Effector CD8-positive, alpha-beta T cell (primary cell): ENCODE data around the gene PRRT2.
"Not testable (repeated sequence)": the region's sequence is repeated elsewhere in the genome, so short reads cannot be mapped to it uniquely, and the experiment has no call there.

Experiments
- DNase-seq: peaks from one replicate; lab custom pipeline; 2025; lab: John Stamatoyannopoulos, UW

PRRT2 gene

GRCh38 chr16:29790949-29791844, 20.8 kb upstream of the PRRT2 start:
- no peak for DNase-seq

GRCh38 chr16:29791845-29792807, 19.9 kb upstream of the PRRT2 start:
- DNase-seq: no peak

DNA sequence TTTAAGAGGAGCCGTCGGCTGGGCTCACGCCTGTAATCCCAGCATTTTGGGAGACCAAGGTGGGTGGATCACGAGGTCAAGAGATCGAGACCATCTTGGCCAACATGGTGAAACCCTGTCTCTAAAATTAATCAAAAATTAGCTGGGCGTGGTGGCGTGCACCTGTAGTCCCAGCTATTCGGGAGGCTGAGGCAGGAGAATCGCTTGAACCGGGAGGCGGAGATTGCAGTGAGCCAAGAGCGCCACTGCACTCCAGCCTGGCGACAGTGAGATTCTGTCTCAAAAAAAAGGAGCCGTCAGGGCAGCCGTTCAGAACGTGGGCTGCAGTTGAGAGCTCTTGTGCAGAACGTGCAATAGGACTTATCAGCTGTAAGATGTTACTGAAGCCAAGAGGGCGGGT, 18.8 kb upstream of the PRRT2 start:
- not testable (repeated sequence) for DNase-seq

GRCh38 chr16:29794231-29794710, 17.7 kb upstream of the PRRT2 start:
- no peak for DNase-seq

DNA sequence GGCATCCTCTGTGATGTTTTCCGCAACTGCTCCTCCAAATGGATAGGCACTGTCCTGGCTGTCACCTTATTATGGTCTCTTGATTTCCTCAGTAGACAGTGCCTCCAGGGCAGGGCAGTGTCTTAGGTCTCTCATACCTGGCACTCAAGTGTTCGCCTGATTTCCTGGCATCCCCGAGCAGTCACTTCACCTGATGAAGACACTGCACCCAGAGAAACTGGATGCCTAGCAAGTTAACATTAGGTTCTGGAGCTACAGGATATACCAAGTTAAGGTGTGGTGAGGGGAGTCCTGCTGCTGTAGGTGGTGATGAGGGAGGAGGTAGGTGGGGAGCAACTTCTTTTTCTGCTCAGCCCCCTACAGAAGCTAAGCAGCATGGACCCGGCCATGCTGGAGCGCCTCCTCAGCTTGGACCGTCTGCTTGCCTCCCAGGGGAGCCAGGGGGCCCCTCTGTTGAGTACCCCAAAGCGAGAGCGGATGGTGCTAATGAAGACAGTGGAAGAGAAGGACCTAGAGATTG, 9.5 kb upstream of the PRRT2 start:
- no peak for DNase-seq

GRCh38 chr16:29804020-29804419, 8.0 kb upstream of the PRRT2 start:
- no peak for DNase-seq

- no peak for DNase-seq
These were observed 7.3 kb upstream of the PRRT2 start for GRCh38 chr16:29804455-29805231.

GRCh38 chr16:29805232-29806098, 6.5 kb upstream of the PRRT2 start:
- DNase-seq: peak; percentile 96

- no peak for DNase-seq
These were observed 5.9 kb upstream of the PRRT2 start, which contains the start of gene MAZ for GRCh38 chr16:29806099-29806579. MAZ (plus strand) TSS chr16:29806529; CDS start chr16:29806702, 173 bp downstream.

DNA sequence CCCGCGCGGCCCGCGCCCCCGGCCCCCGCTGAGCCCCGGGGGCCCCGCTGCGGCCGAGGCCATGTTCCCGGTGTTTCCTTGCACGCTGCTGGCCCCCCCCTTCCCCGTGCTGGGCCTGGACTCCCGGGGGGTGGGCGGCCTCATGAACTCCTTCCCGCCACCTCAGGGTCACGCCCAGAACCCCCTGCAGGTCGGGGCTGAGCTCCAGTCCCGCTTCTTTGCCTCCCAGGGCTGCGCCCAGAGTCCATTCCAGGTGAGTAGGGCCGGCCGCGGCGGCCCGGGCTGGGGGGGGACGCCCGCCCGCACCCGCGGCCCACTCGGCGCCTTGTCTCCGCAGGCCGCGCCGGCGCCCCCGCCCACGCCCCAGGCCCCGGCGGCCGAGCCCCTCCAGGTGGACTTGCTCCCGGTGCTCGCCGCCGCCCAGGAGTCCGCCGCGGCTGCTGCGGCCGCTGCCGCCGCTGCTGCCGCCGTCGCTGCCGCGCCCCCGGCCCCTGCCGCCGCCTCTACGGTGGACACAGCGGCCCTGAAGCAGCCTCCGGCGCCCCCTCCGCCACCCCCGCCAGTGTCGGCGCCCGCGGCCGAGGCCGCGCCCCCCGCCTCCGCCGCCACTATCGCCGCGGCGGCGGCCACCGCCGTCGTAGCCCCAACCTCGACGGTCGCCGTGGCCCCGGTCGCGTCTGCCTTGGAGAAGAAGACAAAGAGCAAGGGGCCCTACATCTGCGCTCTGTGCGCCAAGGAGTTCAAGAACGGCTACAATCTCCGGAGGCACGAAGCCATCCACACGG, 5.2 kb upstream of the PRRT2 start:
- DNase-seq: peak; percentile 30

- DNase-seq: peak; percentile 78
These were observed 4.4 kb upstream of the PRRT2 start for GRCh38 chr16:29807426-29808218.

DNA sequence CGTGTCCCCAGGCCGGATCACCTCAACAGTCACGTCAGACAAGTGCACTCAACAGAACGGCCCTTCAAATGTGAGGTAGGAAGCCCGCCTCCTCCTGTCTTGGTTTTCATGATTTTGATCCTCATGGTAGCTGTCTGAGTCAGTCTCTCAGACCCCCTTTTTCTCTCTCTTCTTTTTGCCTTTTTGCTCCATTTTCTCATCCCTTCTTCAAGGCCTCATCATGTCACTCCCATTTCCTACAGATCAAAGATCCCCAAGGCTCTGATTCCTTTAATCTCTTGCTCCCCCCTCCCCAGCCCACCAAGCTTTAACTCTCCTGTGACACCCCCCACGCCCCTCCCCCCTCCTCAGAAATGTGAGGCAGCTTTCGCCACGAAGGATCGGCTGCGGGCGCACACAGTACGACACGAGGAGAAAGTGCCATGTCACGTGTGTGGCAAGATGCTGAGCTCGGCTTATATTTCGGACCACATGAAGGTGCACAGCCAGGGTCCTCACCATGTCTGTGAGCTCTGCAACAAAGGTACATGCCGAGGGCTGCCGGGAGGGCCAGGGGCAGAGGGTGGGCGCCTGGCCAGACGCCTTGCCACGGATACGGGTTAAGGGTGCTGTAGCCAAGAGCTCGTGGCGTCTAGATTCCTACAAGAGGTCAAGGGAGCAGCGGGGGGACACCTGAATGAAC, 3.6 kb upstream of the PRRT2 start:
- DNase-seq: peak; percentile 21

DNA sequence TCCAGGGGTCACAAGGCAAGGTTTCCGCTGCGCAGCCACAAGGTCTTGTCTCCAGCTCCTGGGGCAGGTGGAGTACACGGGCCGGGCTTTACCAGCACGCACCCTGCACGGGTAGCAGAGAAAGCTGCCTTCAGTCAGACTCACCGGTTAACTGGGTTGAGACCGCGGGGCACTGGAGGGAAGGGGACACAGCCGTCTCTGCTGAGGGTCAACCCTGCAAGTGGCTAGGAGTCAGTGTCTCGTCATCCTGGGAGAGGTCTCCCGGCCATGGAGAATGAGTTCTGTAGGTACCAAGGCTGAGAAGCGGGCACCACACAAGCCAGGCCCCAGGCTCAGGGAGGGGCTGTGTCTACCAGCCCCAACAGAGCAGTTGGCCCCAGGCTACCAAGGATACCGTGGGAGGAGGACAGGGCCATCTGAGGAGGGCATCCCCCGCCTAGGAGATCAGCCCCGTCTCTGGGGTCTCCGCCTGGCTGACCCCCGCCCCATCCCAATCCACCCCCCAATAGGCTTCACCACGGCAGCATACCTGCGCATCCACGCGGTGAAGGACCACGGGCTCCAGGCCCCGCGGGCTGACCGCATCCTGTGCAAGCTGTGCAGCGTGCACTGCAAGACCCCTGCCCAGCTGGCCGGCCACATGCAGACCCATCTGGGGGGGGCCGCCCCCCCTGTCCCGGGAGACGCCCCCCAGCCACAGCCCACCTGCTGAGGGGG, 2.8 kb upstream of the PRRT2 start:
- no peak for DNase-seq

- DNase-seq: peak; percentile 34
These were observed 1.9 kb upstream of the PRRT2 start for GRCh38 chr16:29809850-29810698.

- DNase-seq: no peak
These were observed 1.3 kb upstream of the PRRT2 start for GRCh38 chr16:29810699-29811169.
